ENCODE results near the gene FAM98A. TPM values are rescaled to one million over a fixed set of nuclear protein-coding genes. Genes with fewer than 3 reads are reported as not detected.

Gene FAM98A
- total and polyA plus RNA-seq, 10 of the 15 experiments (the other 5 are each of a cell fraction or from before 2014, with no cell fraction given) = 29.7 to 231 (median 80.2) TPM

GRCh38 chr2:33614190-33614589 lies 15.1 kb upstream of the FAM98A start:
- ATAC-seq = no peak
- Histone ChIP-seq H3K4me3 (no peak overlapping the region), H3K79me2 (ENCODE audit: control insufficient read depth, insufficient read depth, low read length) (no peaks in the 10 kb centered on the region), H4K20me1 (ENCODE audit: control insufficient read depth, insufficient read depth) (no peaks in the 10 kb centered on the region), H3K27ac (ENCODE audit: control insufficient read depth, insufficient read depth) (no peak overlapping the region), H3K9me3 (replicated peaks; ENCODE audit: control insufficient read depth, insufficient read depth, low read length) (peaks cover 5% of the 10 kb centered on the region; the same call in 2 of the 3 replicates), H3K9ac (ENCODE audit: control insufficient read depth, insufficient read depth, low read length) (no peak overlapping the region), H3K36me3 (ENCODE audit: control insufficient read depth in 2 of 2, insufficient read depth in 2 of 2, low read length in 1 of 2) (no peaks in the 10 kb centered on the region), H3K4me2 (ENCODE audit: control insufficient read depth, insufficient read depth) (no peak overlapping the region), H3K27me3 (replicated peaks in 1 of 2; ENCODE audit: control insufficient read depth in 2 of 2, insufficient read depth in 2 of 2, low read length in 1 of 2) (no peaks in the 10 kb centered on the region), H3K4me1 (ENCODE audit: control insufficient read depth, insufficient read depth, low read length) (no peaks in the 10 kb centered on the region; the same call in 1 of the 2 replicates), H2AFZ (ENCODE audit: control insufficient read depth, low read depth, low read length) (no peak overlapping the region)
- ChIA-PET SMC1A (ENCODE audit: uncharacterized antibody, unreplicated experiment) (interaction anchor here (0.6 kb wide), 1 partner anchor 24 kb away, joined by 4 read pairs; no protein-coding TSS in a partner anchor), CTCF (no interaction called here), POLR2A (no interaction called here), RAD21 (ENCODE audit: unreplicated experiment) (no interaction called here)
- DNase-seq (ENCODE audit: low read depth, low spot score) = no peak
- no peak for FAIRE-seq
- in situ Hi-C loops (cut with MboI) (no loop called here), intact Hi-C loops (cut with micrococcal nuclease; ENCODE audit: unreplicated experiment) (no loop called here)
- BruUV-seq (replicated peaks) = no TSS peak
- TF ChIP-seq FOXK2 (IDR thresholded peaks at IDR 0.05) = no peak
- no peak for TF ChIP-seq POU2F2 (IDR thresholded peaks at IDR 0.05; ENCODE audit: borderline replicate concordance, low read depth, low read length)
- no peak for TF ChIP-seq TARDBP (IDR thresholded peaks at IDR 0.05; ENCODE audit: borderline replicate concordance)
- TF ChIP-seq ZNF207 (IDR thresholded peaks at IDR 0.05; ENCODE audit: borderline replicate concordance) = no peak
- TF ChIP-seq CEBPZ (IDR thresholded peaks at IDR 0.05; ENCODE audit: low read depth, low read length) = no peak
- no peak for TF ChIP-seq SREBF1 (IDR thresholded peaks at IDR 0.05; ENCODE audit: low read length)
- no peak for TF ChIP-seq ZNF687 (IDR thresholded peaks at IDR 0.05)
- no peak for TF ChIP-seq POLR2AphosphoS5 (IDR thresholded peaks at IDR 0.05; ENCODE audit: low read length)
- TF ChIP-seq MYB (IDR thresholded peaks at IDR 0.05; ENCODE audit: borderline replicate concordance, low read depth, low read length) = no peak
- no peak for TF ChIP-seq STAT1 (conservative IDR thresholded peaks at IDR 0.05)
- TF ChIP-seq, protein P1, sequence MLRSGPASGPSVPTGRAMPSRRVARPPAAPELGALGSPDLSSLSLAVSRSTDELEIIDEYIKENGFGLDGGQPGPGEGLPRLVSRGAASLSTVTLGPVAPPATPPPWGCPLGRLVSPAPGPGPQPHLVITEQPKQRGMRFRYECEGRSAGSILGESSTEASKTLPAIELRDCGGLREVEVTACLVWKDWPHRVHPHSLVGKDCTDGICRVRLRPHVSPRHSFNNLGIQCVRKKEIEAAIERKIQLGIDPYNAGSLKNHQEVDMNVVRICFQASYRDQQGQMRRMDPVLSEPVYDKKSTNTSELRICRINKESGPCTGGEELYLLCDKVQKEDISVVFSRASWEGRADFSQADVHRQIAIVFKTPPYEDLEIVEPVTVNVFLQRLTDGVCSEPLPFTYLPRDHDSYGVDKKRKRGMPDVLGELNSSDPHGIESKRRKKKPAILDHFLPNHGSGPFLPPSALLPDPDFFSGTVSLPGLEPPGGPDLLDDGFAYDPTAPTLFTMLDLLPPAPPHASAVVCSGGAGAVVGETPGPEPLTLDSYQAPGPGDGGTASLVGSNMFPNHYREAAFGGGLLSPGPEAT (IDR thresholded peaks at IDR 0.05; ENCODE audit: low read depth) = no peak
- TF ChIP-seq, protein P2, sequence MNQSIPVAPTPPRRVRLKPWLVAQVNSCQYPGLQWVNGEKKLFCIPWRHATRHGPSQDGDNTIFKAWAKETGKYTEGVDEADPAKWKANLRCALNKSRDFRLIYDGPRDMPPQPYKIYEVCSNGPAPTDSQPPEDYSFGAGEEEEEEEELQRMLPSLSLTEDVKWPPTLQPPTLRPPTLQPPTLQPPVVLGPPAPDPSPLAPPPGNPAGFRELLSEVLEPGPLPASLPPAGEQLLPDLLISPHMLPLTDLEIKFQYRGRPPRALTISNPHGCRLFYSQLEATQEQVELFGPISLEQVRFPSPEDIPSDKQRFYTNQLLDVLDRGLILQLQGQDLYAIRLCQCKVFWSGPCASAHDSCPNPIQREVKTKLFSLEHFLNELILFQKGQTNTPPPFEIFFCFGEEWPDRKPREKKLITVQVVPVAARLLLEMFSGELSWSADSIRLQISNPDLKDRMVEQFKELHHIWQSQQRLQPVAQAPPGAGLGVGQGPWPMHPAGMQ (IDR thresholded peaks at IDR 0.05; ENCODE audit: borderline replicate concordance) = no peak
- no peak for TF ChIP-seq STAT3 (IDR thresholded peaks at IDR 0.05; ENCODE audit: low read depth, low read length)
- no peak for TF ChIP-seq ZNF622 (IDR thresholded peaks at IDR 0.05)
- no peak for TF ChIP-seq ZNF217 (IDR thresholded peaks at IDR 0.05)
- no peak for TF ChIP-seq EP300 (IDR thresholded peaks at IDR 0.05; ENCODE audit: borderline replicate concordance in 1 of 2, control insufficient read depth in 1 of 2, low read depth in 2 of 2, low read length in 2 of 2)
